HCT116 (cell line): ENCODE data around the gene TOR1AIP1.

Experiments
- CEBPB ChIP-seq: IDR thresholded peaks from 2 replicates; pipeline ENCODE4 v1.6.1; 2012; ENCODE audit warnings: low read depth
- EGR1 ChIP-seq: IDR thresholded peaks from 2 replicates; pipeline ENCODE4 v1.6.1; 2012; ENCODE audit warnings: low read depth
- ELF1 ChIP-seq: IDR thresholded peaks from 2 replicates; pipeline ENCODE4 v1.6.1; 2012; ENCODE audit warnings: low read depth, borderline replicate concordance
- EZH2 ChIP-seq: fragments of 200-600 bp; sonication (generic); IDR thresholded peaks from 2 replicates; pipeline ENCODE4 v1.6.1; 2017; ENCODE audit warnings: antibody characterized with exemption, mixed run types
- EZH2phosphoT487 ChIP-seq: fragments of 200-600 bp; IDR thresholded peaks from 2 replicates; pipeline ENCODE4 v1.6.1; 2018; ENCODE audit warnings: antibody characterized with exemption, borderline replicate concordance
- POLR2A ChIP-seq: IDR thresholded peaks from 2 replicates; pipeline ENCODE4 v1.7.0; 2011; ENCODE audit warnings: borderline replicate concordance; ENCODE audit not compliant: insufficient read depth, insufficient read length; ENCODE audit errors: extremely low read depth
- POLR2AphosphoS5 ChIP-seq: IDR thresholded peaks from 2 replicates; pipeline ENCODE4 v1.6.1; 2011; ENCODE audit warnings: mild to moderate bottlenecking, low read depth, low read length, moderate library complexity
- SIN3A ChIP-seq: IDR thresholded peaks from 2 replicates; pipeline ENCODE4 v1.6.1; 2012; ENCODE audit warnings: low read depth
- SRF ChIP-seq: IDR thresholded peaks from 2 replicates; pipeline ENCODE4 v1.6.1; 2012; ENCODE audit warnings: low read depth
- ZFX ChIP-seq: fragments of 450-650 bp; IDR thresholded peaks from 2 replicates; pipeline ENCODE4 v1.6.1; 2017
- ZNF274 ChIP-seq: fragments of 200-500 bp; sonication (Bioruptor generic); IDR thresholded peaks from 2 replicates; pipeline ENCODE4 v1.6.1; 2014; ENCODE audit warnings: mild to moderate bottlenecking, low read depth, low read length, inconsistent platforms
- TF ChIP-seq, protein P1 (sequence below), 3 experiments: fragments of 200-600 bp in 1 of 3; sonication (generic) in 1 of 3; IDR thresholded peaks in 2 of 3; conservative IDR thresholded peaks in 1 of 3; 2 replicates each; pipeline ENCODE4 v1.5.1; 2012 to 2017; ENCODE audit warnings: low read depth in 2 of 3, low read length in 2 of 3, antibody characterized with exemption in 1 of 3, borderline replicate concordance in 1 of 3, control low read depth in 1 of 3, mild to moderate bottlenecking in 1 of 3, mixed read lengths in 1 of 3, mixed run types in 1 of 3, moderate library complexity in 1 of 3; ENCODE audit not compliant: insufficient read depth in 1 of 3
- TF ChIP-seq, protein P2 (sequence below): IDR thresholded peaks from 2 replicates; pipeline ENCODE4 v1.6.1; 2012; ENCODE audit warnings: low read depth
- TF ChIP-seq, protein P3 (sequence below): IDR thresholded peaks from 2 replicates; pipeline ENCODE4 v1.6.1; 2012

DNA sequence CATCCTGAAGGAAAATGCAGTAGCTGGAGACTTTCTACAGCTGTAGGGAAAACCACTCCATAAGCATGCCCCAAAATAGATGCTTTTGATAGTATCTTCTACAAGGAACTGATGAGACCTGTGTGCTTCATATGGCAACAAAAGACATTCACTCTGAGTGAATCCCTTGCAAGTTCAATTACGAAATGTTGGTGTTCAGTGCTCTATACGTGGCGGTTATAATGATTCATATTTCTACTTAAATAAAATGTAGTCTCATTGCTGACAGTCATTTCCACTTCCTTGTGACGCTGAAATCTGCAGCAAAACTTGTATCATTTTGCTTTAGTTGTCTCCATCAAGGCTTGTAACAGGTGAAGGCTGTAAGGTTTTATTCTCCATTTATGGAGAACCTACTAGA, 25.1 kb upstream of the TOR1AIP1 start:
- TF ChIP-seq, protein P1, sequence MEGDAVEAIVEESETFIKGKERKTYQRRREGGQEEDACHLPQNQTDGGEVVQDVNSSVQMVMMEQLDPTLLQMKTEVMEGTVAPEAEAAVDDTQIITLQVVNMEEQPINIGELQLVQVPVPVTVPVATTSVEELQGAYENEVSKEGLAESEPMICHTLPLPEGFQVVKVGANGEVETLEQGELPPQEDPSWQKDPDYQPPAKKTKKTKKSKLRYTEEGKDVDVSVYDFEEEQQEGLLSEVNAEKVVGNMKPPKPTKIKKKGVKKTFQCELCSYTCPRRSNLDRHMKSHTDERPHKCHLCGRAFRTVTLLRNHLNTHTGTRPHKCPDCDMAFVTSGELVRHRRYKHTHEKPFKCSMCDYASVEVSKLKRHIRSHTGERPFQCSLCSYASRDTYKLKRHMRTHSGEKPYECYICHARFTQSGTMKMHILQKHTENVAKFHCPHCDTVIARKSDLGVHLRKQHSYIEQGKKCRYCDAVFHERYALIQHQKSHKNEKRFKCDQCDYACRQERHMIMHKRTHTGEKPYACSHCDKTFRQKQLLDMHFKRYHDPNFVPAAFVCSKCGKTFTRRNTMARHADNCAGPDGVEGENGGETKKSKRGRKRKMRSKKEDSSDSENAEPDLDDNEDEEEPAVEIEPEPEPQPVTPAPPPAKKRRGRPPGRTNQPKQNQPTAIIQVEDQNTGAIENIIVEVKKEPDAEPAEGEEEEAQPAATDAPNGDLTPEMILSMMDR (IDR thresholded peaks at IDR 0.05 in 2 of 3, conservative IDR thresholded peaks at IDR 0.05 in 1 of 3; ENCODE audit: borderline replicate concordance in 1 of 3, insufficient read depth in 1 of 3, low read depth in 2 of 3, low read length in 2 of 3), result no peak
- TF ChIP-seq ELF1, result no peak
- no peak for TF ChIP-seq POLR2AphosphoS5
- no peak for TF ChIP-seq POLR2A
- TF ChIP-seq, protein P2, sequence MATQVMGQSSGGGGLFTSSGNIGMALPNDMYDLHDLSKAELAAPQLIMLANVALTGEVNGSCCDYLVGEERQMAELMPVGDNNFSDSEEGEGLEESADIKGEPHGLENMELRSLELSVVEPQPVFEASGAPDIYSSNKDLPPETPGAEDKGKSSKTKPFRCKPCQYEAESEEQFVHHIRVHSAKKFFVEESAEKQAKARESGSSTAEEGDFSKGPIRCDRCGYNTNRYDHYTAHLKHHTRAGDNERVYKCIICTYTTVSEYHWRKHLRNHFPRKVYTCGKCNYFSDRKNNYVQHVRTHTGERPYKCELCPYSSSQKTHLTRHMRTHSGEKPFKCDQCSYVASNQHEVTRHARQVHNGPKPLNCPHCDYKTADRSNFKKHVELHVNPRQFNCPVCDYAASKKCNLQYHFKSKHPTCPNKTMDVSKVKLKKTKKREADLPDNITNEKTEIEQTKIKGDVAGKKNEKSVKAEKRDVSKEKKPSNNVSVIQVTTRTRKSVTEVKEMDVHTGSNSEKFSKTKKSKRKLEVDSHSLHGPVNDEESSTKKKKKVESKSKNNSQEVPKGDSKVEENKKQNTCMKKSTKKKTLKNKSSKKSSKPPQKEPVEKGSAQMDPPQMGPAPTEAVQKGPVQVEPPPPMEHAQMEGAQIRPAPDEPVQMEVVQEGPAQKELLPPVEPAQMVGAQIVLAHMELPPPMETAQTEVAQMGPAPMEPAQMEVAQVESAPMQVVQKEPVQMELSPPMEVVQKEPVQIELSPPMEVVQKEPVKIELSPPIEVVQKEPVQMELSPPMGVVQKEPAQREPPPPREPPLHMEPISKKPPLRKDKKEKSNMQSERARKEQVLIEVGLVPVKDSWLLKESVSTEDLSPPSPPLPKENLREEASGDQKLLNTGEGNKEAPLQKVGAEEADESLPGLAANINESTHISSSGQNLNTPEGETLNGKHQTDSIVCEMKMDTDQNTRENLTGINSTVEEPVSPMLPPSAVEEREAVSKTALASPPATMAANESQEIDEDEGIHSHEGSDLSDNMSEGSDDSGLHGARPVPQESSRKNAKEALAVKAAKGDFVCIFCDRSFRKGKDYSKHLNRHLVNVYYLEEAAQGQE, result no peak
- TF ChIP-seq, protein P3, sequence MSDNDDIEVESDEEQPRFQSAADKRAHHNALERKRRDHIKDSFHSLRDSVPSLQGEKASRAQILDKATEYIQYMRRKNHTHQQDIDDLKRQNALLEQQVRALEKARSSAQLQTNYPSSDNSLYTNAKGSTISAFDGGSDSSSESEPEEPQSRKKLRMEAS, result no peak
- TF ChIP-seq EZH2, result no peak
- no peak for TF ChIP-seq SRF
- no peak for TF ChIP-seq CEBPB
- no peak for TF ChIP-seq ZNF274
- TF ChIP-seq SIN3A, result no peak
- TF ChIP-seq EGR1, result no peak
- TF ChIP-seq EZH2phosphoT487, result no peak
- no peak for TF ChIP-seq ZFX
